K562 (cell line): ENCODE data around the gene HES3. TPM values are rescaled to one million over a fixed set of nuclear protein-coding genes. Genes with fewer than 3 reads are reported as not detected.
"Not testable (repeated sequence)": the region's sequence is repeated elsewhere in the genome, so short reads cannot be mapped to it uniquely, and the experiment has no call there.

Experiments used
- ATAC-seq: fragments of 200-7000 bp; cut with Tn5 transposase; 3 replicates; pipeline ENCODE4 v1.9.1; 2020; ENCODE audit warnings: moderate library complexity
- BruUV-seq: library from RNA; stranded (reverse); fragments of 400-500 nt; replicated peaks from 2 replicates; lab custom pipeline; 2021; lab: Mats Ljungman, UMichigan
- CTCF ChIA-PET: fragments of 300-600 bp; formaldehyde crosslinking; extraction: SDS; loops from one replicate; lab custom pipeline; 2021; ENCODE audit warnings: low intra/inter-chr PET ratio; lab: Yijun Ruan, JAX
- POLR2A ChIA-PET: fragments of 300-600, 350-650 bp; sonication (Branson Sonifier 250); formaldehyde crosslinking; extraction: SDS; loops from one replicate; lab custom pipeline; 2021; ENCODE audit warnings: antibody characterized with exemption, inconsistent platforms; lab: Yijun Ruan, JAX
- DNase-seq, 4 experiments: peaks; one replicate each; pipeline versions ENCODE4 v3.0.0 to v3.0.0-alpha.2; 2011 to 2018; ENCODE audit warnings: low spot score in 3 of 4, mixed read lengths in 3 of 4; ENCODE audit errors: extremely low read depth in 1 of 4
- FAIRE-seq: peaks from 2 replicates; lab custom pipeline; 2011; peaks lifted over from hg19 to GRCh38; lab: Jason Lieb, UNC
- H2AFZ ChIP-seq: 2 replicates; pipeline ENCODE4 v1.6.0; 2011; ENCODE audit warnings: low read depth, low read length, control low read depth, inconsistent platforms
- H3K27ac ChIP-seq: fragments of 200-600 bp; 3 replicates; pipeline ENCODE4 v1.8.0; 2011; ENCODE audit warnings: low read depth, mild to moderate bottlenecking, control low read depth, inconsistent platforms, low read length, moderate library complexity, mixed read lengths; ENCODE audit errors: extremely low read depth
- H3K27me3 ChIP-seq, 2 experiments: fragments of 300-600 bp in 1 of 2; 2 replicates in 1 of 2; 3 replicates in 1 of 2; pipeline versions ENCODE4 v1.6.0 to v1.8.0; 2011; ENCODE audit warnings: inconsistent platforms in 2 of 2, low read length in 2 of 2, mild to moderate bottlenecking in 1 of 2, mixed read lengths in 1 of 2, moderate library complexity in 1 of 2; ENCODE audit not compliant: control insufficient read depth in 2 of 2, insufficient read depth in 2 of 2
- H3K36me3 ChIP-seq: fragments of 300-600 bp; 3 replicates; pipeline ENCODE4 v1.8.0; 2011; ENCODE audit warnings: mild to moderate bottlenecking, low read length, inconsistent platforms; ENCODE audit not compliant: control insufficient read depth, insufficient read depth
- H3K4me1 ChIP-seq, 2 experiments: fragments of 200-600 bp in 1 of 2; replicated peaks in 1 of 2; 2 replicates in 1 of 2; 3 replicates in 1 of 2; pipeline versions ENCODE4 v1.5.1 to v1.8.0; 2011; ENCODE audit warnings: inconsistent platforms in 2 of 2, low read length in 2 of 2, mild to moderate bottlenecking in 1 of 2, mixed read lengths in 1 of 2, moderate library complexity in 1 of 2; ENCODE audit not compliant: control insufficient read depth in 2 of 2, insufficient read depth in 2 of 2
- H3K4me2 ChIP-seq: 2 replicates; pipeline ENCODE4 v1.6.1; 2011; ENCODE audit warnings: low read length, control low read depth, inconsistent platforms, mixed read lengths; ENCODE audit not compliant: insufficient read depth
- H3K4me3 ChIP-seq: fragments of 200-600 bp; sonication (generic), shearing (Covaris generic); 2 replicates; pipeline ENCODE4 v1.5.1; 2016; ENCODE audit warnings: control low read depth, inconsistent platforms
- H3K79me2 ChIP-seq: fragments of 200-600 bp; 3 replicates; pipeline ENCODE4 v1.8.0; 2011; ENCODE audit warnings: low read length, inconsistent platforms; ENCODE audit not compliant: control insufficient read depth, insufficient read depth
- H3K9ac ChIP-seq, 2 experiments: 2 replicates each; pipeline versions ENCODE4 v1.6.0 to v1.6.1; 2011; ENCODE audit warnings: low read depth in 2 of 2, low read length in 2 of 2, control low read depth in 1 of 2, inconsistent platforms in 1 of 2, mild to moderate bottlenecking in 1 of 2, mixed read lengths in 1 of 2; ENCODE audit not compliant: insufficient read depth in 1 of 2
- H3K9me1 ChIP-seq: one replicate; pipeline ENCODE4 v1.6.0; 2011; ENCODE audit warnings: inconsistent platforms, mild to moderate bottlenecking, low read length, moderate library complexity; ENCODE audit not compliant: control insufficient read depth, insufficient read depth
- H3K9me3 ChIP-seq: replicated peaks from 2 replicates; pipeline ENCODE4 v1.5.1; 2011; ENCODE audit warnings: low read depth, low read length, inconsistent platforms; ENCODE audit not compliant: control insufficient read depth, insufficient read depth
- H4K20me1 ChIP-seq: replicated peaks from 2 replicates; pipeline ENCODE4 v1.6.1; 2011; ENCODE audit warnings: low read length, inconsistent platforms, mixed read lengths; ENCODE audit not compliant: control insufficient read depth, insufficient read depth
- CBFA2T2 ChIP-seq: fragments of 450-650 bp; conservative IDR thresholded peaks from 2 replicates; pipeline ENCODE4 v1.6.1; 2017; ENCODE audit warnings: mild to moderate bottlenecking
- CEBPB ChIP-seq: fragments of 450-650 bp; IDR thresholded peaks from 2 replicates; pipeline ENCODE4 v1.6.1; 2016; ENCODE audit warnings: missing genetic modification characterization, missing compliant biosample characterization
- ETS2 ChIP-seq: IDR thresholded peaks from 2 replicates; pipeline ENCODE4 v1.6.1; 2016; ENCODE audit warnings: borderline replicate concordance, missing genetic modification characterization, mild to moderate bottlenecking, moderate library complexity, missing compliant biosample characterization; ENCODE audit not compliant: poor library complexity, severe bottlenecking
- MCM5 ChIP-seq: fragments of 450-650 bp; IDR thresholded peaks from 2 replicates; pipeline ENCODE4 v1.6.1; 2016; ENCODE audit warnings: low read depth
- NR2C2 ChIP-seq, 2 experiments: fragments of 200-800 bp in 1 of 2; sonication (Bioruptor generic) in 1 of 2; sonication (generic) in 1 of 2; formaldehyde crosslinking in 1 of 2; IDR thresholded peaks; 2 replicates each; pipeline versions ENCODE4 v1.6.1 to v1.8.0; 2016 to 2022; ENCODE audit warnings: mild to moderate bottlenecking in 1 of 2, missing compliant biosample characterization in 1 of 2, missing genetic modification characterization in 1 of 2, missing genetic modification reagents in 1 of 2
- NR2F6 ChIP-seq: fragments of 450-650 bp; formaldehyde crosslinking; IDR thresholded peaks from 2 replicates; pipeline ENCODE4 v1.4.0; 2020; ENCODE audit warnings: mild to moderate bottlenecking
- POLR2G ChIP-seq: fragments of 200-400 bp; formaldehyde crosslinking; IDR thresholded peaks from 2 replicates; pipeline ENCODE4 v1.6.1; 2017; ENCODE audit warnings: low read depth, mild to moderate bottlenecking, antibody characterized with exemption, low read length, moderate library complexity
- ZNF12 ChIP-seq: sonication (generic); formaldehyde crosslinking; IDR thresholded peaks from 2 replicates; pipeline ENCODE4 v1.4.0; 2020; ENCODE audit warnings: mild to moderate bottlenecking, missing genetic modification reagents
- ZNF239 ChIP-seq: fragments of 250-450 bp; sonication (Bioruptor Pico); IDR thresholded peaks from 2 replicates; pipeline ENCODE4 v1.4.0; 2020; ENCODE audit warnings: mild to moderate bottlenecking
- ZNF324 ChIP-seq: fragments of 250-450 bp; sonication (Bioruptor Pico); IDR thresholded peaks from 2 replicates; pipeline ENCODE4 v1.4.0; 2020; ENCODE audit warnings: mild to moderate bottlenecking
- ZNF764 ChIP-seq: fragments of 250-450 bp; sonication (Bioruptor Pico); IDR thresholded peaks from 2 replicates; pipeline ENCODE4 v1.4.0; 2020; ENCODE audit warnings: low read depth, mild to moderate bottlenecking, moderate library complexity
- WGBS: fragments of 100-300 bp; shearing (Covaris generic); methylation state at CpG from one replicate; pipeline ENCODE4 v1.1.6; 2016; ENCODE audit warnings: low coverage, mixed read lengths; ENCODE audit not compliant: insufficient coverage; ENCODE audit errors: missing lambda C conversion rate; 5-methylcytosine and 5-hydroxymethylcytosine counted together
- in situ Hi-C: fragments of 300-500 bp; cut with MboI; formaldehyde crosslinking; loops from 4 replicates; pipeline ENCODE4 v1.15.0; 2018; ENCODE audit warnings: inconsistent platforms, mixed read lengths
- intact Hi-C: fragments of 100-400 bp; cut with micrococcal nuclease; formaldehyde crosslinking; loops from 2 replicates; pipeline ENCODE4 v1.14.2; 2022
- polyA plus RNA-seq, 8 experiments: library from polyadenylated mRNA; depleted of rRNA in 4 of 8; stranded (reverse) in 5 of 8; unstranded in 3 of 8; fragments of >200 nt; fragmentation: Nextera tagmentation in 2 of 8; fragmentation: Illumina TruSeq in 1 of 8; extraction: Ambion mirVana in 2 of 8; extraction: Trizol in 1 of 8; gene quantifications; 2 replicates each; pipeline versions ENCODE4 v1.2.1 to v1.2.3, GENCODE V29; 2011 to 2014; ENCODE audit warnings: inconsistent platforms in 1 of 8, missing spikeins in 1 of 8
- total RNA-seq, 7 experiments: library from RNA; depleted of rRNA in 6 of 7; stranded (reverse); fragments of >200 nt in 6 of 7; fragmentation: Illumina TruSeq in 2 of 7; extraction: Trizol in 2 of 7; gene quantifications; 2 replicates each; pipeline versions ENCODE4 v1.2.1 to v1.2.3, GENCODE V29; 2011 to 2021; ENCODE audit warnings: low replicate concordance in 1 of 7
- TF ChIP-seq, protein P1 (sequence below): fragments of 250-450 bp; sonication (Bioruptor Pico); IDR thresholded peaks from 2 replicates; pipeline ENCODE4 v1.8.0; 2021; ENCODE audit warnings: mild to moderate bottlenecking, moderate library complexity

Gene HES3
- total and polyA plus RNA-seq, 9 of the 15 experiments (the other 6 are each of a cell fraction or from before 2014, with no cell fraction given), result not detected

DNA sequence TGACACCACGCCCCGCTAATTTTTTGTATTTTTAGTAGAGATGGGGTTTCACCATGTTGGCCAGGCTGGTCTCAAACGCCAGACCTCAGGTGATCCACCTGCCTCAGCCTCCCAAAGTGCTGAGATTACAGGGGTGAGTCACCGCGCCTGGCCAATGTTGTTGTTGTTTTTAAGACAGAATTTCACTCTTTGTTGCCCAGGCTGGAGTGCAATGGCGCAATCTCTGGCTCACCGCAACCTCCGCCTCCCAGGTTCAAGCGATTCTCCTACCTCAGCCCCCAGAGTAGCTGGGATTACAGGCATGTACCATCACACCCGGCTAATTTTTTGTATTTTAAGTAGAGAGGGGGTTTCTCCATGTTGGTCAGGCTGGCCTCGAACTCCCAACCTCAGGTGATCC is 24.3 kb upstream of the HES3 start:
- not testable (repeated sequence) for BruUV-seq, H3K27ac ChIP-seq, FAIRE-seq

DNA sequence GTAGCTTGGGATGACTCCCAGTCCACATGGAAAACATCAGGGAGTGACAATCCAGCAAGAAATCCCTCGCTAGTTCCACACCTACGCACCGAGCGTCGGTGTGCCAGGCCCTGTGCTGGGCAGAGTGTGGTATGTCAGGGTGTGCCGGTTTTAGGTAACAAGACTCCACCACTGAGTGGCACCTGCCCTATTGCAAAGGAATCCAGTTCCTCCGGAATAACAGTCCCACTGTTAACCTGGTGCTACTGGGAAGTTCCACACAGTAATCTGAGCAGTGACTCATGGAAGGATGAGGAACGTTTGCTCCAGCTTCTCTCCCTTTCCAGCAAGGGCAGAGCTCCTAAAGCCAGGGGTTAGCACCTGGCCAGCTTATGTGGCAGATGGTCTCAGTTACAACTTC is 23.7 kb upstream of the HES3 start:
- no TSS peak for BruUV-seq
- no peak overlapping the region for H3K27ac ChIP-seq

More for the DNA sequence above, 24.3 kb upstream of the HES3 start:
- peak; percentile 30; the same call in 1 of the 2 replicates for TF ChIP-seq CEBPB (tag)
- TF ChIP-seq POLR2G, result 0 out of 2 replicates have a peak, but pooled peaks have one; percentile 25
- H2AFZ ChIP-seq, H3K9me3 ChIP-seq, H3K27me3 ChIP-seq, H3K9ac ChIP-seq, intact Hi-C loops, H3K79me2 ChIP-seq, H3K4me2 ChIP-seq, H3K9me1 ChIP-seq, in situ Hi-C loops, H3K4me1 ChIP-seq, H4K20me1 ChIP-seq, DNase-seq, ATAC-seq, H3K4me3 ChIP-seq, CTCF ChIA-PET: not testable (repeated sequence)
- WGBS, result 74% methylated on average over 11 of the region's 11 CpGs
- POLR2A ChIA-PET, result interaction anchor here (0.9 kb wide), 1 partner anchor 8 kb away, joined by 3 read pairs; no protein-coding TSS in a partner anchor
- H3K36me3 ChIP-seq, result peaks cover 57% of the 10 kb centered on the region; the same call in 2 of the 3 replicates

More for the DNA sequence above, 23.7 kb upstream of the HES3 start:
- ChIA-PET POLR2A (interaction anchor here (0.9 to 2.5 kb wide), 5 partner anchors 10 to 64 kb away, joined by 3 to 9 read pairs (median 6); partner anchors contain the start of gene ICMT), CTCF (no interaction called here)
- Histone ChIP-seq H3K4me2 (no peak overlapping the region), H3K36me3 (peaks cover 63% of the 10 kb centered on the region; the same call in 2 of the 3 replicates), H3K79me2 (no peaks in the 10 kb centered on the region), H4K20me1 (0 out of 2 replicates have a peak, but pooled peaks cover 2% of the 10 kb centered on the region), H3K27me3 (no peaks in the 10 kb centered on the region), H3K4me3 (no peak overlapping the region), H3K9me1 (no peaks in the 10 kb centered on the region), H2AFZ (no peak overlapping the region), H3K9me3 (no peaks in the 10 kb centered on the region), H3K4me1 (peaks cover 0 to 6% of the 10 kb centered on the region in 2 experiments; a peak in 2 of 5 replicates), H3K9ac (no peak overlapping the region)
- WGBS, result 85% methylated on average over 8 of the region's 8 CpGs
- intact Hi-C loops (no loop called here), in situ Hi-C loops (no loop called here)
- FAIRE-seq (no peak), DNase-seq (no peak), ATAC-seq (no peak)
- TF ChIP-seq ZNF239 (CRISPR knock-in tag) (no peak), NR2C2 (CRISPR knock-in tag; IDR thresholded peaks at IDR 0.05) (no peak), NR2C2 (tag; IDR thresholded peaks at IDR 0.05) (no peak), ZNF324 (CRISPR knock-in tag) (no peak), MCM5 (no peak), CBFA2T2 (no peak), NR2F6 (no peak), ZNF12 (CRISPR knock-in tag) (no peak), ETS2 (tag) (no peak), ZNF764 (CRISPR knock-in tag) (no peak)
- TF ChIP-seq, protein P1, sequence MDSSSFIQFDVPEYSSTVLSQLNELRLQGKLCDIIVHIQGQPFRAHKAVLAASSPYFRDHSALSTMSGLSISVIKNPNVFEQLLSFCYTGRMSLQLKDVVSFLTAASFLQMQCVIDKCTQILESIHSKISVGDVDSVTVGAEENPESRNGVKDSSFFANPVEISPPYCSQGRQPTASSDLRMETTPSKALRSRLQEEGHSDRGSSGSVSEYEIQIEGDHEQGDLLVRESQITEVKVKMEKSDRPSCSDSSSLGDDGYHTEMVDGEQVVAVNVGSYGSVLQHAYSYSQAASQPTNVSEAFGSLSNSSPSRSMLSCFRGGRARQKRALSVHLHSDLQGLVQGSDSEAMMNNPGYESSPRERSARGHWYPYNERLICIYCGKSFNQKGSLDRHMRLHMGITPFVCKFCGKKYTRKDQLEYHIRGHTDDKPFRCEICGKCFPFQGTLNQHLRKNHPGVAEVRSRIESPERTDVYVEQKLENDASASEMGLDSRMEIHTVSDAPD (CRISPR knock-in tag), result no peak
